DMS114 treated with DMSO at 0.1 percent for 48 hours (cell line): ENCODE measurements around the gene LAMA5.

Experiments
- DNase-seq: peaks from one replicate; lab custom pipeline; 2025; ENCODE audit not compliant: unreplicated experiment; lab: John Stamatoyannopoulos, UW

LAMA5 gene

DNA sequence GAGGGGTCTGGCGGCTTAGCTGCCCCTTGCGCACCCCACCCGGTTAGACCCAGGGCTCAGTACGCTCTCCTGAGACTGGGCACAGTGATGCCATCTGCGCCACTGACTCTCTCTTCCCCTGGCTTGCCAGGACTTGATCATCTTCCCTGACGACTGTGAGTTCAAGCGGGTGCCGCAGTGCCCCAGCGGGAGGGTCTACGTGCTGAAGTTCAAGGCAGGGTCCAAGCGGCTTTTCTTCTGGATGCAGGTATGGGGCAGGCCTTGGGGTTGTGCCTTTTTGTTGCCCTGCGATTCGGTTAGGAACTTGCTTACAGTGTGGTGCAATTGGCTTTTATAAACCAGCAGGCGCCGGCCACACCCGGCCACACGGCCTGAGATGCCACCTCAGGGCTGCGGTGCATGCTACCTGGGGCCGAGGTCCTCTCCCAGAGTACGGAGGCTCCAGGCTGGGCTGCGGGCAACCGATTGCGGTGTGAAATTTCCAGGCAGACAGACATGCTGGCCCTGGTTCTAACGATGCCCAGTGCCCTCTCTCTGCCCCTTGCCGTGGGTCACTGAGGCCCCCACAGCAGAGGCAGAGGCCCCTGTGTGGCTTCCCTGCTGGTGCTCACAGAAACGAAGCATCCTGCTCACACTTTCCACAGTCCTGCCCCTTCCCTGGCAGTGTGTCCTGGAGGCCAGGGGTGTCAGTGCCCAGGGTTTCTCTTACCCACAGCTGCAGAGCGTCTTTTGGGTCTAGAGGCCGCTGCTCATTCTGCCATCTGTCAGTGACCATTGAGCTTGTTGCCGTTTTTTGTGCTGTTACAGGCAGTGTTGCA, 62.6 kb downstream of the LAMA5 start:
- DNase-seq, result no peak

DNA sequence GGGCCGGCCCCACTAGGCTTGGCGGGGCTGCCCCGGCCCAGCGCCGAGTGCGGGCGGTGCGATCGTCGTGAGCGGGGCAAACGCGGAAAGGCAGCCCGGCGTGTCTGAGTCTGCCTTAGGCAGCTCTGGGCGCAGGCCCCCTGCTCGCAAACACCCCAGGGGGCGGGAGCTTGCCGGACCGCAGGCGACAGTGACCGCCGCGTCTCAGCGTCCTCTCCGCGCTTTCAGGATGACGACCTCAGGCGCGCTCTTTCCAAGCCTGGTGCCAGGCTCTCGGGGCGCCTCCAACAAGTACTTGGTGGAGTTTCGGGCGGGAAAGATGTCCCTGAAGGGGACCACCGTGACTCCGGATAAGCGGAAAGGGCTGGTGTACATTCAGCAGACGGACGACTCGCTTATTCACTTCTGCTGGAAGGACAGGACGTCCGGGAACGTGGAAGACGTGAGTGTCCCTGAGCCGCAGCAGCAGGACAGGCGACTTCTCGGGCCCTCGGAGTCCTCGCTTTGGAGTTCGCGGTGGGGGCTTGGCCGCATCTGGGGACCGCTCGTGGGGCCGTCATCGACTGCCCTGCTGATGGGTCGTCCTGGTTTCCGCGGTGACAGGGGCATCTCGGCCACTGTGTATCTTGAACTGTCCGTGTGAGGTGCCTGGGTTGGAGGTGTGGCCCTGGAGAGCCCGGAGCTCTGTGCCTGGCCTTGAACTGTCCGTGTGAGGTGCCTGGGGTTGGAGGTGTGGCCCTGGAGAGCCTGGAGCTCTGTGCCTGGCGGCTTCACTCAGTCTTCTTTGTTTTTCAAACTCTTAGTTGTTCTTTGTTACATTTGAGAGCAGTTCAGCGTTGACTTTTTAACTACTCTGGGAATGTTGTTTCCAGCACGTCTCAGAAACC, 63.5 kb downstream of the LAMA5 start:
- no peak for DNase-seq

DNA sequence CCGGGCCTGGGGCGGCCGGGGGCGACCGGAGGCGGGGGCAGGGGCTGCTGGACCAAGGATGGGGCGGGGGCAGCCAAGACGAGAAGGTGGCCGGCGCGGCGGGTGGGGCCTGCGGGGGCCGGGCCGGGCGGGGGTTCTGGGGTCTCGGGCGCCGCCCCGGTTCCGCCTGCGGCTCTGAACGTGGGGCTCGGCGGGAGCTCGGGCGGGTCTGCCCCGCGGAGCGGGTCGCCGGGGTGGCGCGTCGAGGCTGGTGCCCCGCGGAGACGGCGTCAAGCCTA, 64.1 kb downstream of the LAMA5 start:
- no peak for DNase-seq

DNA sequence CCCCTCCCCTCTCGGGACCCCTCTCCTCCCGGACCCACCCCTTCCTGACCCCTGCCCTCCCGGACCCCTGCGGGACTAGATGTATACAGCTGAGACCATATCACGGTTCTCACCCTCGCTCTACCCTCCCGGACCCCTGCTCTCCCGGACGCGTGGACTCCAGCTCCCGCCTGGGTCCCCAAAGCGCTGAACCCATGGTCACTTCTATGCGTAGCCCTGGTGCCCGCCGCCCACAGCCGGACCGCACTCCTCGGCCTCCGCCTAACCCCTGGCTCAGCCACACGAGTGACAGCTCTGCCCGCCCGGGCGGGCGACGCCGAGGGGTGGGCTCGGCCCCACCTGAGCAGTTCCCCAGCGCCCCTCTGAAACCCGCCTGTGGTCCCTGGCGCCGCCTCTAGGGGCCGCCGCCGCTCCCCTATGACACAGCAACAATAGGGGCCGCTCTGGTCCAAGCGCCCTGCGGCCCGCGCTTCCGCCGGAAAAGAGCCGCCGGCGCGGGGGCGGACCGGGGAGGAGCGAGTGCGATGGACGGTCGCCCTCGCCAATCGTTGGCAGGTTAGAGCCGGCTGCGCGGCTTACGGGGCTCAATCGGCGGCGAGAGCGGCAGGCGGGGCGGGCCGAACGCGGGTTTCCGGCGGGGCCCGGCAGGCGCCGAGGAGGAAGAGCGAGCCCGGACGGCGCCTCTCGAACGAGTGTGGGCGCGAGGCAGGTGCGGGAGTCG, 64.6 kb downstream of the LAMA5 start, which contains the start of gene ADRM1:
ADRM1 (plus strand) TSS at position 657 of the 721 bp plus-strand sequence. CDS start 572 bp downstream, outside the sequence.
- peak; percentile 91 for DNase-seq

DNA sequence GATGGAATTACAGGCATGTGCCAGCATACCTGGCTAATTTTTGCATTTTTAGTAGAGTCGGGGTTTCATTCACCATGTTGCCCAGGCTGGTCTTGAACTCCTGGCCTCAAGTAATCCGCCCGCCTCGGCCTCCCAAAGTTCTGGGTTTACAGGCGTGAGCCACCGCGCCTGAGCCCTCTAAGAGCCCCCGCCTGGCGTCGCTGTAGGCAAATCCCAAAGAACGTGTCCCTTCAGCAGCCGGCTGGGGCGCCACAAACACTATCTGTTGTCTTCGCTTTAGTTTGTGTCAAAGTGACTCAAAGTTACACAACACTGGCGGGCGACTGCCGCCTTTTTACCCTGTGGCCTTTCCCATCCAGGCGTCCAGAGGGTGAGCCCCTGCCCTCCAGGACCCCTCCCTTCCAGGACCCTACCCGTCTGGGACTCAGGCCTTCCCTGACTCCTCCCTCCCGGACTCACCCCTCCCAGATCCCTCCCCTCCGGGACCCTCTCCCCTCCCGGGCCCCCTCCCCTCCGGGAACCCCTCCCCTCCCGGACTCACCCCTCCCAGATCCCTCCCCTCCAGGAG, 65.3 kb downstream of the LAMA5 start:
- DNase-seq, result peak; percentile 88

DNA sequence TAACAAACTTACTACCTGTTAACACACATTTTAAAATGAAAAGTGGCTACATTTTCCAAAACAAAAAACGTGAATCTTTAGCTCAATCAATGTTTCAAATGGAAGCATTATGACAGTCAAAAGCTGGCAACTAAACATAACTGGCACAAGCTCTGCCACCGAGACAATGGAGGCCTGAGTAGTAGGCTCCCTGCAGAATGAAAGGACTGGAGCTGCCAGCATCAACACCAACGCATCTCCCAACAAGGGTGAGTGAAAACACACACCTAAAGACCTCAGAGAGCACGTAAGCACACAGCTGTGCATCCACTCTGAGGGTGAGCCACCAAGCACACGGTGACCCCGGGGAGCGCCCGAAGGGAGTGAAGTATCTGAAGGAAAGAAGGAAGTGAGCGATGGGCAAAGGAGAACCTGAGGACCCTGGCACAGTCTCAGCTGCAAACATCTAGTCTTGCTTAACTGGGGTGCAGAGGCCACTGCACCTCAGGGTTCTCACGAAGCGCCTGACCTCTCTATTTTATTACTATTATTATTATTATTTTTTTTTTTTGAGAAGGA, 65.9 kb downstream of the LAMA5 start:
- no peak for DNase-seq

DNA sequence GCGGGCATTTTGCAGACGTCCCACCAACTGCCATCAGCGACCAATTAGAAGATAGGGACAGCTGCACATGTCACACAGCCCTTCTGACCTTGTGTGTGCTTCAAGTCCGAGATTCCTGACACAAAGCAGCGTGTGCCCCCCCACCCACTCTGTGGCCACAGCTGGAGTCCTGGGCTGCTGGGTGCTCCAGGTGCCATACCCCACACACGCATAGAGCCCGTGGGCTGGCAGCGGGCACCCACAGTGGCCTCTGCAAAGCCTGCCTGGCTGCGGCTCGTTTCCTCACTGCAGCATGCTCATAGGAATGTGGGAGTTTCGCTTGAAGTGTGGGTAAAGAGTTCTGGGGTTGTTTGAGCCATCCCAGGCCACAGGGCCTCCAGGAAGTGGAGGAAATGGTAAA, 66.8 kb downstream of the LAMA5 start:
- no peak for DNase-seq

DNA sequence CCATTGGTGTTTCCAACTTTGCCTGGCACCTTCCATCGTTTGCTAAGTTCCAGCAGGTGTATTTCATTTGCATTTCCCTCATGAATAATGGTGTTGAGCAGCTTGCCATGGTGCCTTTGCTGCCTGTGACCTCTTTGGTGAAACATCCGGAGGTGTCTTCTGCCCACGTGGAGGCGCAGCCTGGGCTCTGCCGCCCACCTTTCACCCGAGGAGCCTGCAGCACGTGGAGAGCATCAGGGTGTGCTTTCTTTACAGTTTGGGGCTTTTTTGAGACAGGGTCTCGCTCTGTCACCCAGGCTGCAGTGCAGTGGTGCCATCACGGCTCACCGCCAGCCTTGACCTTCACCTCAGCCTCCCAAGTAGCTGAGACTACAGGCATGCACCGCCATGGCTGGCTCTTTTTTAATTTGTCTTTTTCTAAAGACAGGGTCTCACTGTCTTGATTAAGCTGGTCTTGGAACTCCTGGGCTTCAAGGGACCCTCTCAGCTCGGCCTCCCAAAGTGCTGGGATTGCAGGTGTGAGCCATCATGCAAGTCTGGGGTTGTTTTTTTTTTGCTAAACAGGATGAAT, 67.4 kb downstream of the LAMA5 start:
- DNase-seq, result no peak

DNA sequence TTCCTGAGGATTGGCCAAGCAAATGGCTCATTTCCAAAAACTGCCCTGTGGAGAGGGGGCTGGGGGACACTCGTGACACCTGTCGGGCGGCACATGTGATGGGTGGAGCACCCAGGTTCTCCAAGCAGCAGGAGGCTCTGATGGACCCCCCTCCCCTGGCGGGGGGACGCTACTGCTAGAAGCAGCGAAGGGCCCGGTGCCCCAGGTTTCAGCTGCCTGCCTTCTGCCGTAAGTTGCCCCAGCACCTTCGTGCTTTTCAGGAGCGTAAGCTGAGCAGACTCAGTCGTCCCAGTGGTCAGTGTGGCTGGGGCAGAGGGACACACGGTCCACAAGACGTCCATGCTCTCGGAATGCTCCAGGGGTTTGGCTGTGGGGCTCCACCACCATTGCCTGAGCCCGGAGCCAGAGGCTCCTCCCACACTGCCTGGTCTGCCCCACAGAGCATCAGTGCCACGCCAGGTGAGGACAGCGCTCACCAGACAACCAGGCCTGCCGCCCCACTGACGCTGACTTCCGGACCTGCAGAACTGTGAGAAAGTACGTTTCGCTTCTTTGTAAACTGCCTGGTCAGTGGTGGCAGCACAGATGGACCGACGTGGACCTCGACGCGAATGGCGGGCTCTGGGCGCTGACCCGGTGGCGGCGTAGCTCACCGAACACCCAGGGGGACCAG, 68.4 kb downstream of the LAMA5 start:
- DNase-seq, result no peak

DNA sequence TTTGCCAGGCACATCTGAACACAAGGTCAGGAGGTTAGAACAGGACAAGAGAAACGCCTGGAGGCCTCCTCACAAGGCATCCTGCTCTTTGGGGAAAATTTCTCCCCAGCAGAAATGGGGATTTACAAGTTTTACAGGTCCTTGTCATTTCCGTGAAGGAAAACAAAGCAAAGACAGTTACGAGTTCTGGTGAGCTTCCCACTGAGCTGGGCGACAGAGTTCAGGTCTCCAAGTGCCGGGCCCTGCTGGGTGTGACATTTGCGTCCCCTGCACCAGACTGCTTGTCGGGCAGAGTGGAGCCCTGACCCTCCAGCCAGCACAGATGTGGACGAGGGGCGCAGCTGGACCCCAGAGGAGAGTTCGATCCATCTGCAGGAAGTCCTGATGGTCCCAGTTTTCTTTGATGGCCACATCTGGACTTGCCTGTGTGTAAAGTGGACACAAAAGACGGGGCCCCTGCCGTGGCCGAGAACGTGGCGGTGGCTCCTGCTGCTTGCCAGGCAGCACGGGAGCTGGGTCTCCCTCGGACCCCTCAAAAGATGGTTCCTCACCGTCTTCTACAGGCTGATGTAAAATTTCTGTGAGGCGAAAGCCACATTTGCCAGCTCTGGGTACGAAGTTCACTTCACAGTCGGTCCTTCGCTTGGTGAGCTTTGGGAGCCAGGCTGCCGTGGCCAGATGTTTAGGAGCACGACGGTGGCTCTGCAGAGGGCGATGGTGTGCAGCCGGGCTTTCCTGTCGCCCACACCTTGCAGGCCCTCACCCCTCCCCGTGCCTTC, 69.5 kb downstream of the LAMA5 start:
- DNase-seq, result no peak

DNA sequence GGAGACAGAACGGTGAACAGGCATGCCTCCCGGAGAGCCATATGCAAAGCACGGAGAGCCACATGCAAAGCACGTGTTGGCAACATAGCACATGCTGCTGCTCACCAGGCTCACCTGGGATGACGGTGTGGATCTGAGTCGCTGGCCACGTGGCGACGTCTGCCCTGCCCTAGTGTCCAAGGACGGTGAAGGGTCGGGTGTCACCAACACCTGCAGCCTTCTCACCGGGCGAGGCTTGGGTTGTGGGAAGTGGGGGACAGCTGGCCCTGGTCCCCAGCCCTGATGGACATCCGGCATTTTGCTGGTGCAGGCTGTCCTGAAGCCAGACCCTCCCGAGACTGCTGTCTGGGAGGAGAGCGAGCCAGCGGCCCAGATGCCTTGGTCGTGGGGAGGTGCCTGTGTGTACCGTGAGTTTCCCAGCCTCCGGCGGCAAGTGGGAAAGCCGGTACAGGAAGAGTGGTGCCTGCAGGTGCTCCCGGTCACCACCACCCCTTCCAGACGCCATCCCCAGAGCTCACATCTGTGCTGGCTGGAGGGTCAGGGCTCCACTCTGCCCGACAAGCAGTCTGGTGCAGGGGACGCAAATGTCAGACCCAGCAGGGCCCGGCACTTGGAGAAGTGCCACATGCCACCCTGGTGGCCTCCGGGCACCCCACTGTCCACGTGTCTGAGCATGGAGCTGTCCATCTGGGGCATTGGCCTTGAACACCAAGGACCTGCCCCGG, 70.2 kb downstream of the LAMA5 start:
- DNase-seq, result no peak

DNA sequence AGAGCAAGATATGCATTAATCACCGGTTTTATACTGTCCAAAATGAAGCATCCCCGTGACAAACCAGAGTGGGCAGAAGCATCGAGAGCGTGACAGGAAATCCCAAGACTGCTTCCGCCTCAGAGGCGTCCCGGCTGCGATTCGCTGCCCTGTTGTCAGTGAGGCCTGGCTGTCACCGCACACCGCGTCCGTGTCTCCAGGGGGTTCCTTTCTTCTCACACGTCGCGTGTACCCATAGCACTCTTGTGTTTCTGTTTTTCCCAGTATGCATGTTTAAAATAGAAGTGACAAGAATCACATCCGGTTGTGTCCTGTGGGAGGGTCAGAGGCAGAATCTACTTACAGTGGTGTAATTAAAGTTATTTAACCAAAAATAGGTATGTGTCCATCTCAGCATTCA, 72.6 kb downstream of the LAMA5 start:
- DNase-seq, result no peak

DNA sequence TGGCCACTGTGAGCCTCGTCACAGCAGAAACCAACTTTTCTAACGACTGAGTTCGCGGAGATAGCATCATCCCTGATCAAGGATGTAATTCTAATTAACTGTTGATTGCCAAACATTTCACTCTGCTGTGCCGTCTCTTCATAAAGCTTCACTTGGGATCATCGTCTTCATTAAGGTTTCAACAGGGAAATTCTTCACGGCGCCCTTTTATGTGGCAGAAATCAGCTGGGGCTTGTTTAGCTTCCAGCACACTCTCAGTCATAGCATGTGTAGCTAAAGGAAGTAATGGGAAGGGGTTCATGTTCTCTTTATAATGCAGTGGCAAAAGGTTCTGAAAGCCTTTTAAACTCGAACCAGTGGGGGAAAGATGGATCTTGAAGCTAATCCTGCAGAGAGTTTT, 73.2 kb downstream of the LAMA5 start:
- DNase-seq, result no peak

DNA sequence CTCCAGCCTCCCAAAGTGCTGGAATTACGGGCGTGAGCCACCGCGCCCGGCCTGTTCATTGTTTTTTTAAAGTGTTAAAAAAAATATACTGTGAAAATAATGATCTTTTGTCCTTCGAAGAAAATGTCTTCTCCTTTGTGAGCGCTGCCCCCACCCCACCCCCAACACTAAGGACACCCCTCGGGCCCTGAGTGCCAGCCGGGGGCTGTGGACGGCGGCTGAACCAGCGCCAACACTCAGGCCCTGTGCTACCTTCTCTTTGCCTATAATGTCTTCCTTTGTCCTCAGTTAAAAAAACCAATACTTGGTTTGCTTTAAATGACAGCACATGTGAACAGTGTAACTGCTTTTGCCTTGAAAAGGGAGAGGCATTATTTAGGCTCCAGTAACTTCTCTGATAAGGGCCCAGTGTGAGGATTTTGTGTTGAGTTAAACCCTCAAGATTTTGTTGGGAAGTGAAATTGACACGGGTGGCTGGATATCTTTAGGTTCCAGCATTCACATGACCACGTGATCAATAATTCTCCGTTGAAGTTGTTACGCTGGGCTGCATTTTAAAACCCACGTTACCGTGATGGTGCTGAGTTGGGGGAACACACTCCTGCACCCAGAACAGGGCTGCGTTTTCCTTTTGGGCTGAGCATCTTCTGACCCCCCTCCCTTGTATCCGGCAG, 73.9 kb downstream of the LAMA5 start:
- DNase-seq, result no peak

DNA sequence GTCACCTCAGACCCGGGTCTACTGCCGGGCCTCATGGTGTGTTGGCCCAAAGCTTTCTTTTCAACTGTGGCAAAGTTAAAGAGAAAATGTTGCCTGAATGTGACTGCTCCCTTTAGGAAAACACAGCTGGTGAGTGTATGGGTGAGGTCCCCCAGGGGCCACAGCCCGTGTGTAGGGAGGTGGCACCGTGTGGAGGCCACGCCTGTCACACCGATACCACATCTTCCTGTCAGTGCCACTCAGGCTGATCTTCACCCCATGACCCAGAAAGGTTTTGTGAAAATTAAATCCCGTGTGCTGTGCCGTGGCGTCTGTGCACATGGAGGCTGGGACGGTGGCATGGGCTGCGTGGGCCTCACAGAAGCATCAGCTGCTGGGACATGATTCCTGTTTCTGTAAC, 75.0 kb downstream of the LAMA5 start:
- no peak for DNase-seq

DNA sequence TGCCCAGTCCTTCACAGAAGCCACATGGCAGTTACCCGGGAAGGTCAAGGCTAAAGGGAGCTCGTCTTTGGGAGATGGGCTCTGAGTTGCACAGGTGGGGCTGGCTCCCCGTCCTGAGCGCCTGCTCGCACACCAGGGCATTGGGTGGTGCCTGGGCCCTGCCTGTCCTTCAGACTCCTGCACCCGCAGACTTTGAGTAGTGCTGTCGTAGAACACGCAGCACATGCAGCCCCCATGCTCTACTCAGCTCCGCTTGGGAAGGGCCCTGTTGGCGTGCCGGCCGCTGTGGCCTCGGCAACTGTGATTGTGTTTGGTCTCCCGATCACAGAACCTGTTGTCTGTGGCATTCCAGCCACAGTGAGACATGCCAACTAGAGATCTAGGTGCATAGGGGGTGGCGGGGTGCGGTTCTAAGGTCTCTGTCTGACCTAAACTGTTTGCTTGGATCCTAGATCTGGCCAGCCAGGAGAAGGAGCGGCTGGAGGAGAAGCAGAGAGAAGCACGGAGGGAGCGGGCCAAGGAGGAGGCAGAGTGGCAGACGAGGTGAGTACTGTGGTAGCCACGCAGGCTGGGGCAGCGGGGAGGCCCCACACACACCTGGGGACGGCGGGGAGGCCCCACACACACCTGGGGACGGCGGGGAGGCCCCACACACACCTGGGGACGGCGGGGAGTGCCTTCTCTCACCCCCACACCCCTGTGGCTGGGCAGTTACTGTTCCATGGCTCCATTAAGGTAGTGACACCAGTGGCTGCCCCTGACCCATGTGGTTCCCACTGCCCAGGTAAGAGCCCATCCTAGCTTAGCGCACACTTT, 75.7 kb downstream of the LAMA5 start:
- no peak for DNase-seq

DNA sequence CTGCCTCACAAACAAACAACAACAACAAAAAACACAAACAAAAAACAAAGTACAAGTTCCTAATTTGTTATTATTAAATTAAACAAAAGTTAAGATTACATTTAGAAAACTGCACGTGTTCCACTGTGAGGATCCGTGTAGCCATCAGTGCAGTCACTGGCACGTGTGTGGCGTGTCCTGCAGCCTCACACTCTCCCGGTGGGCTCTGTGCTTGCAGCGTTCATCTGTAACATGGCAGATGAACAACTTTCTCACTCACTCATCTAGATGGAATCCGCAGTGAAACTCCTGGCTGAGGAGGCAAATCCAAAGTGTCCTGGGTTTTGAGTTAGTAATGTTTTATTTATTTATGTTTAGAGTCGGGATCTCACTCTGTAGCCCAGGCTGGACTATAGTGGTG, 77.2 kb downstream of the LAMA5 start:
- no peak for DNase-seq
